Fibroblast of skin of right quadriceps (primary cell): ENCODE data around the gene CLEC4G.

Experiments used
- DNase-seq: peaks from one replicate; pipeline ENCODE4 v3.0.0-alpha.2; 2013

The CLEC4G gene

GRCh38 chr19:7691497-7691896, 40.4 kb downstream of the CLEC4G start:
- DNase-seq = no peak

GRCh38 chr19:7690779-7691258, 41.1 kb downstream of the CLEC4G start:
- DNase-seq = no peak

- DNase-seq = no peak
Observed at GRCh38 chr19:7689165-7689564, 42.7 kb downstream of the CLEC4G start.

- no peak for DNase-seq
Observed at GRCh38 chr19:7687177-7687576, 44.7 kb downstream of the CLEC4G start.

GRCh38 chr19:7685546-7686445, 46.1 kb downstream of the CLEC4G start:
- no peak for DNase-seq

- DNase-seq = peak; percentile 11
Observed at GRCh38 chr19:7682175-7682855, 49.6 kb downstream of the CLEC4G start.

- DNase-seq = peak; percentile 81
Observed at GRCh38 chr19:7681340-7682174, 50.4 kb downstream of the CLEC4G start.

- peak; percentile 79 for DNase-seq
Observed at GRCh38 chr19:7680606-7681339, 51.1 kb downstream of the CLEC4G start, which contains the start of gene TRAPPC5. Gene TRAPPC5, plus strand, starts transcription at chr19:7680833. Its CDS starts 1,421 bp downstream, at chr19:7682254.

- DNase-seq = no peak
Observed at GRCh38 chr19:7679771-7680605, 51.9 kb downstream of the CLEC4G start.

- DNase-seq = no peak
Observed at GRCh38 chr19:7678971-7679751, 52.7 kb downstream of the CLEC4G start.
